Prostate gland (tissue), 2 donors: ENCODE data around the gene CPLANE2.

Experiments used
- POLR2A ChIP-seq: fragments of 450-650 bp; IDR thresholded peaks from one replicate; pipeline ENCODE4 v1.6.1; 2016; ENCODE audit warnings: antibody characterized with exemption, mild to moderate bottlenecking
- POLR2AphosphoS5 ChIP-seq: sonication (generic); formaldehyde crosslinking; IDR thresholded peaks from one replicate; pipeline ENCODE4 v1.6.1; 2017; ENCODE audit warnings: antibody characterized with exemption
- TF ChIP-seq, protein P1 (sequence below), 4 experiments: fragments of 200-600 bp in 2 of 4; fragments of 450-650 bp in 2 of 4; sonication (generic) in 2 of 4; IDR thresholded peaks; 1 replicate in 3 of 4; 2 replicates in 1 of 4; pipeline ENCODE4 v1.5.1; 2016 to 2019; ENCODE audit warnings: antibody characterized with exemption in 4 of 4, mild to moderate bottlenecking in 2 of 4, moderate library complexity in 2 of 4

DNA sequence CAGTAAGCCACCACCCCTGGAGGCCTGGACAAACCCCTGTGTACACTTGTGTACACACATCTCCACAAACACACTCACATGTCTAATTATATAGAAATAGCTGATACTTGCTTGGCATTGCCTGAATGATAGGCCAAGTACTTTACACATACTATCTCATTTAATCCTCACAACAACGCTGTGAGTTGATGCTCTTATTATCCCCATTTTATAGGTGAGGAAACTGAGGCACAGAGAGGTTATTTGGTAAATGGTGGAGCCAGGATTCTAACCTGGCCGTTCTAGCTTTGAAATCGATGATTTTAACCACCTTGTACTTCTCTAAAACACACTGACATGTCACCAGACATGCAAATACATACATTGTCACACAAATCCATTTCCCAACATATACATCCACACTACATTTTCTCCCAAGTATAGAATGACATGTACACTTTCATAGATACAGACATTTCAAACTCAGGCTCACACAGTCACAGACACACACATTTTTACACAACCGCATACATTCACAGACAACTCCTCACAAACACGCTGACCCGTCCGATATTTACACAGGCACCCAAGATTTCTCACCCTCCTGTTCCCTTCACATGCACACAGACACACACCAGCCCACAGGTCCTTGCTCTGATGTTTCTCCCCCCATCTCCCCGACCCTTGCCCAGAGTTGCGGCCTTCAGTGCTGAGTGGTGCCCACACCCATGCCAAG lies 27.7 kb downstream of the CPLANE2 start:
- TF ChIP-seq POLR2AphosphoS5 (no peak), POLR2A (no peak)
- TF ChIP-seq, protein P1, sequence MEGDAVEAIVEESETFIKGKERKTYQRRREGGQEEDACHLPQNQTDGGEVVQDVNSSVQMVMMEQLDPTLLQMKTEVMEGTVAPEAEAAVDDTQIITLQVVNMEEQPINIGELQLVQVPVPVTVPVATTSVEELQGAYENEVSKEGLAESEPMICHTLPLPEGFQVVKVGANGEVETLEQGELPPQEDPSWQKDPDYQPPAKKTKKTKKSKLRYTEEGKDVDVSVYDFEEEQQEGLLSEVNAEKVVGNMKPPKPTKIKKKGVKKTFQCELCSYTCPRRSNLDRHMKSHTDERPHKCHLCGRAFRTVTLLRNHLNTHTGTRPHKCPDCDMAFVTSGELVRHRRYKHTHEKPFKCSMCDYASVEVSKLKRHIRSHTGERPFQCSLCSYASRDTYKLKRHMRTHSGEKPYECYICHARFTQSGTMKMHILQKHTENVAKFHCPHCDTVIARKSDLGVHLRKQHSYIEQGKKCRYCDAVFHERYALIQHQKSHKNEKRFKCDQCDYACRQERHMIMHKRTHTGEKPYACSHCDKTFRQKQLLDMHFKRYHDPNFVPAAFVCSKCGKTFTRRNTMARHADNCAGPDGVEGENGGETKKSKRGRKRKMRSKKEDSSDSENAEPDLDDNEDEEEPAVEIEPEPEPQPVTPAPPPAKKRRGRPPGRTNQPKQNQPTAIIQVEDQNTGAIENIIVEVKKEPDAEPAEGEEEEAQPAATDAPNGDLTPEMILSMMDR (IDR thresholded peaks at IDR 0.05), result no peak
